Memory B cell (primary cell): ENCODE measurements around the gene IL4I1.
A peak's percentile ranks its signal among the peaks of the same experiment; 100 is the strongest.

Source experiments
- ATAC-seq: fragments of 150-1000 bp; cut with Tn5 transposase; 2 replicates; pipeline ENCODE4 v1.10.0; 2021; ENCODE audit warnings: low read depth, mild to moderate bottlenecking, moderate library complexity
- DNase-seq, 2 donors: peaks; one replicate each; pipeline ENCODE4 v3.0.0; 2022; ENCODE audit warnings: low spot score in 2 of 2
- H3K27ac Mint-ChIP-seq: one replicate; pipeline ENCODE4 v1.8.0; 2022; ENCODE audit warnings: mild to moderate bottlenecking, moderate library complexity, mixed read lengths
- H3K27me3 Mint-ChIP-seq: one replicate; pipeline ENCODE4 v1.8.0; 2022; ENCODE audit warnings: mixed read lengths
- H3K36me3 Mint-ChIP-seq: one replicate; pipeline ENCODE4 v1.8.0; 2022; ENCODE audit warnings: mild to moderate bottlenecking, mixed read lengths
- H3K4me1 Mint-ChIP-seq: one replicate; pipeline ENCODE4 v1.8.0; 2022; ENCODE audit warnings: mixed read lengths
- H3K4me3 Mint-ChIP-seq: one replicate; pipeline ENCODE4 v1.8.0; 2022; ENCODE audit warnings: mild to moderate bottlenecking, moderate library complexity, mixed read lengths
- H3K9me3 Mint-ChIP-seq: one replicate; pipeline ENCODE4 v1.8.0; 2022; ENCODE audit warnings: mixed read lengths

The IL4I1 gene

DNA sequence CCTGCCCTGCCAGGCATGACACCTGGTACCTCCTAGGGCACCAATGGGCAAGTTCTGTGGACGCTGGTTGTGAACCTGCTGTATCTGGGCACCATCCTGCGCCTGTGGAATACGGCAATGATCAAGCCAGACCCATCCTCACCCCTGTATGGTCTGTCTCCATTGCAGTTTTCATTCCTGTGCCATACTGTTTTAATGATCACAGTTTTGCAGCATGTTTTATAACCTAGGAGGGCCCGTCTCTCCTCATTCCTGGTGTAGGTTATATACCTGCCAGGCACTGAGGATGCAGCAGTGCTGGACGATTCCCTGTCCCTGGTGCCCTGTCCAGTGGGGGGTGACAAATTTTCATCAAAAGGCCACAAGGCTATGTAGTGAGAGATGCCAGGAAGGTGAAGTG is 13.6 kb downstream of the IL4I1 start:
- no peak for DNase-seq
- H3K9me3 Mint-ChIP-seq, result no peaks in the 10 kb centered on the region
- H3K4me1 Mint-ChIP-seq, result peaks cover 9% of the 10 kb centered on the region
- H3K4me3 Mint-ChIP-seq, result no peak overlapping the region
- peaks cover 28% of the 10 kb centered on the region for H3K36me3 Mint-ChIP-seq
- no peaks in the 10 kb centered on the region for H3K27me3 Mint-ChIP-seq
- no peak for ATAC-seq
- no peak overlapping the region for H3K27ac Mint-ChIP-seq

- Mint-ChIP-seq H3K4me1 (peaks cover 12% of the 10 kb centered on the region), H3K4me3 (no peak overlapping the region), H3K27ac (no peak overlapping the region), H3K27me3 (no peaks in the 10 kb centered on the region), H3K36me3 (peaks cover 28% of the 10 kb centered on the region), H3K9me3 (no peaks in the 10 kb centered on the region)
- DNase-seq, result no peak
- ATAC-seq, result no peak
Observed at GRCh38 chr19:49882643-49883042, 14.0 kb downstream of the IL4I1 start.

- no peaks in the 10 kb centered on the region for H3K9me3 Mint-ChIP-seq
- no peak overlapping the region for H3K27ac Mint-ChIP-seq
- no peaks in the 10 kb centered on the region for H3K27me3 Mint-ChIP-seq
- peaks cover 12% of the 10 kb centered on the region for H3K4me1 Mint-ChIP-seq
- DNase-seq, result no peak
- peaks cover 28% of the 10 kb centered on the region for H3K36me3 Mint-ChIP-seq
- ATAC-seq, result no peak
- no peak overlapping the region for H3K4me3 Mint-ChIP-seq
Observed at GRCh38 chr19:49881672-49882394, 14.9 kb downstream of the IL4I1 start.

GRCh38 chr19:49881186-49881585 is 15.5 kb downstream of the IL4I1 start:
- H3K36me3 Mint-ChIP-seq, result peaks cover 28% of the 10 kb centered on the region
- H3K27ac Mint-ChIP-seq, result no peak overlapping the region
- no peak overlapping the region for H3K4me3 Mint-ChIP-seq
- H3K9me3 Mint-ChIP-seq, result no peaks in the 10 kb centered on the region
- DNase-seq (no peak), ATAC-seq (no peak)
- no peaks in the 10 kb centered on the region for H3K27me3 Mint-ChIP-seq
- peaks cover 12% of the 10 kb centered on the region for H3K4me1 Mint-ChIP-seq

- H3K36me3 Mint-ChIP-seq, result peaks cover 26% of the 10 kb centered on the region
- H3K27ac Mint-ChIP-seq, result no peak overlapping the region
- H3K9me3 Mint-ChIP-seq, result no peaks in the 10 kb centered on the region
- no peak for DNase-seq
- ATAC-seq, result no peak
- H3K4me1 Mint-ChIP-seq, result peaks cover 17% of the 10 kb centered on the region
- H3K27me3 Mint-ChIP-seq, result no peaks in the 10 kb centered on the region
- H3K4me3 Mint-ChIP-seq, result no peak overlapping the region
Observed at GRCh38 chr19:49880162-49880869, 16.4 kb downstream of the IL4I1 start.

DNA sequence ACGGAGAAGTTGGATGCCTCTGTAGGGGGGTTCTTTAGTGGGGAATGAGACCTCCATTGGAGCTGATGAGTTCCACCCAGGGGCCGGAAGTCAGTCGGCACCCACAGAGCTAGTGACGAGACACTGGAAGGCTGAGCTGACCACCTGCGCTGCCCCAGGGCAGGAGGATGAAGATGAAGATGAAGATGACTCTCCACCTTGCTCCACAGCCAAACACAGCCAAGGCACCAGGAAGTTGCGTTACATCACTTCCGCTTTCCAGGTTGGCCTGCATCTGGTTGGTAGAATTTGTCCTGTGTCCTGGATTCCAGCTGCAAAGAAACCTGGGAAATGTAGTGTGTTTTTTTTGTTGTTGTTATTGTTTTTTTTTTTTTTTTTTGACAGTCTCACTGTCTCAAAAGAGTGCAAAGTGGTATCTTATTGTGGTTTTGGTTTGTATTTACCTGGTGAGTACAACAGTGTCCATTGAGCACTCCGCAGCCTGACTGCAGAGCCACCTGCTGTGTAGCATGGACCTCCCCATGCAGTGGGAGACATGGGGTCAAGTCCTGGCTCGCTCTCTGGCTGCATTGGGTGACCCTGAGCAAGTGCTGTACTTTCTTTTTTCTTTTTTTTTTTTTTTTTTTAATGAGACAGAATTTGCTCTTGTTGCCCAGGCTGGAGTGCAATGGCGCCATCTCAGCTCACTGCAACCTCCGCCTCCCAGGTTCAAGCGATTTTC is 17.3 kb downstream of the IL4I1 start:
- no peak overlapping the region for H3K27ac Mint-ChIP-seq
- no peak for ATAC-seq
- H3K4me1 Mint-ChIP-seq, result peaks cover 18% of the 10 kb centered on the region

DNA sequence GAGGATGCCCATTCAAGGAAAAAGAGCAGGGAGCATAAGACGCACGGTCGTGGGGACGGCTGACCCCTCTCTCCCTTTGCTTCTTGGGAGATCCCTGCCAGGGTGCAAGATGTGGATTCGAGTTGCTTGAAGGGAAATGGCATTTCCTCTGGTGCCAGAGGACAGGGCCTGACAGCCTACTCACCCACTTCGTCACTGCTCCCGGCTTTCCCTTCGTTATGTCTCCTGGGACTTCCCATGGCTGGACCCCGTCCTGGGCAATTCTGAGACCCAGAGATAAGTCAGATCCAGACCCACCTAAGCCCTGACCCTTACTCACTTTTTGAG is 18.0 kb downstream of the IL4I1 start:
- DNase-seq (no peak), ATAC-seq (no peak)
- Mint-ChIP-seq H3K4me3 (no peak overlapping the region), H3K27me3 (no peaks in the 10 kb centered on the region), H3K36me3 (peaks cover 19% of the 10 kb centered on the region), H3K27ac (no peak overlapping the region), H3K4me1 (peaks cover 18% of the 10 kb centered on the region), H3K9me3 (no peaks in the 10 kb centered on the region)

More for the DNA sequence above, 17.3 kb downstream of the IL4I1 start:
- no peaks in the 10 kb centered on the region for H3K27me3 Mint-ChIP-seq
- H3K9me3 Mint-ChIP-seq, result no peaks in the 10 kb centered on the region
- H3K4me3 Mint-ChIP-seq, result no peak overlapping the region
- DNase-seq, result no peak
- peaks cover 21% of the 10 kb centered on the region for H3K36me3 Mint-ChIP-seq

DNA sequence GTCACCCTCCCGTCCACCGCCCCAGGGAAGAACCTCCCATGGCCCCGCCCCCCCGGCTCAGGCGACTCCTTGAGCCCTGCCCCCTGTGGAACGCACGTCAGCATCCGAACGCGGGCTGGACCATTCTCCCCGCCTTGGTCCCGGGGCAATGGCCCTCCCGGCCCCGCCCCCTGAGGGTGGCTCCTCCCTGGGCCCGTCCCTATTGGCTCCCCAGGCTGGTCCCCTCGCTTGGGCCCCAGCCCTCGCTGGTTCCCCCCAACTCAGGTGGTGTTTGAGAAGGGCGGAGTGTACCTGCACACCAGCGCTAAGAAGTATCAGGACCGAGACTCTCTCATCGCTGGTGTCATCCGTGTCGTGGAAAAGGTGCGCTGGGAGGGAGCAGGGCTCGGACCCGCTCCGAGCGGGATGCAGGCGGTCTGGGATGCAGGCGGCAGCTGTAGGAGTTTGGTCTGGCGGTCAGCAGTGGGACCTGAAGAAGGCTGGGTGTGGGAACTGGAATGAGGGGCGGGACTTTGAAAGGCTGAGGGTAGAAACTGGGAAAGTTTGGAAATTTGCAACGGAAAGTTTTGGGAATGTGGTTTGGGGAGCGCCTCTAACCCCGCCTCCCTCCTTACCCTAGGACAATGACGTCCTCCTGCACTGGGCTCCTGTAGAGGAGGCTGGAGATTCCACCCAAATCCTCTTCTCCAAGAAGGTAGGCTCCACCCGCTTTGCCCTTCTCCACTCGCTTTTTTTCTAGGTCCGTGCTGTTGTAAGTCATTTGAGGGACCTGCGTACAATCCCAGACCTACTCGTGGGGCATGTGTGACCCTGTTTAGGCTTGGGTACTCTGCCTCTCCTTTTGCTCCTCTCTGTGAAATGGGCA is 18.6 kb downstream of the IL4I1 start:
- peak in 1 of 2 donors; percentile 97 for DNase-seq
- H3K36me3 Mint-ChIP-seq, result peaks cover 13% of the 10 kb centered on the region
- no peaks in the 10 kb centered on the region for H3K9me3 Mint-ChIP-seq
- H3K4me1 Mint-ChIP-seq, result peaks cover 18% of the 10 kb centered on the region
- H3K4me3 Mint-ChIP-seq, result no peak overlapping the region
- H3K27ac Mint-ChIP-seq, result no peak overlapping the region
- H3K27me3 Mint-ChIP-seq, result no peaks in the 10 kb centered on the region
- peak; percentile 58 for ATAC-seq

GRCh38 chr19:49877020-49877878 is 19.4 kb downstream of the IL4I1 start, which contains the start of the genes AKT1S1 and TBC1D17:
Gene AKT1S1 (minus strand): TSS chr19:49877355. CDS start chr19:49873295, 4,060 bp downstream.
Gene TBC1D17 (plus strand): TSS chr19:49877702. CDS start chr19:49877724, 22 bp downstream.
- Mint-ChIP-seq H3K9me3 (no peaks in the 10 kb centered on the region), H3K4me1 (peaks cover 18% of the 10 kb centered on the region), H3K36me3 (peaks cover 11% of the 10 kb centered on the region), H3K4me3 (no peak within 1 kb of the TSS), H3K27me3 (no peaks in the 10 kb centered on the region), H3K27ac (no peak within 1 kb of the TSS)
- peak; percentile 94 to 98 for DNase-seq
- peak; percentile 57 for ATAC-seq

GRCh38 chr19:49876422-49877019 is 20.2 kb downstream of the IL4I1 start:
- peak; percentile 59 for ATAC-seq
- Mint-ChIP-seq H3K9me3 (no peaks in the 10 kb centered on the region), H3K27me3 (no peaks in the 10 kb centered on the region), H3K27ac (no peak overlapping the region), H3K36me3 (peaks cover 6% of the 10 kb centered on the region), H3K4me1 (peaks cover 18% of the 10 kb centered on the region), H3K4me3 (no peak overlapping the region)
- DNase-seq, result peak; percentile 94 to 99

- Mint-ChIP-seq H3K27me3 (no peaks in the 10 kb centered on the region), H3K27ac (no peak overlapping the region), H3K4me3 (no peak overlapping the region), H3K36me3 (peaks cover 5% of the 10 kb centered on the region), H3K4me1 (peaks cover 18% of the 10 kb centered on the region), H3K9me3 (no peaks in the 10 kb centered on the region)
- peak; percentile 41 to 64 for DNase-seq
- ATAC-seq, result no peak
Observed at GRCh38 chr19:49875857-49876421, 20.7 kb downstream of the IL4I1 start.

GRCh38 chr19:49875177-49875576 is 21.5 kb downstream of the IL4I1 start:
- H3K9me3 Mint-ChIP-seq, result no peaks in the 10 kb centered on the region
- peaks cover 19% of the 10 kb centered on the region for H3K4me1 Mint-ChIP-seq
- H3K4me3 Mint-ChIP-seq, result no peak overlapping the region
- no peaks in the 10 kb centered on the region for H3K27me3 Mint-ChIP-seq
- peaks cover 5% of the 10 kb centered on the region for H3K36me3 Mint-ChIP-seq
- DNase-seq, result no peak
- no peak overlapping the region for H3K27ac Mint-ChIP-seq
- no peak for ATAC-seq
